B cell (primary cell): ENCODE measurements around the gene TEDC1.

Experiments used
- EZH2 ChIP-seq: IDR thresholded peaks from 2 replicates; pipeline ENCODE4 v1.6.1; 2012; ENCODE audit warnings: borderline replicate concordance, low read depth, mild to moderate bottlenecking, moderate library complexity, low read length; ENCODE audit not compliant: insufficient read depth, poor library complexity, severe bottlenecking
- TF ChIP-seq, protein P1 (sequence below): fragments of 200-600 bp; IDR thresholded peaks from one replicate; pipeline ENCODE4 v1.8.0; 2022; ENCODE audit warnings: antibody characterized with exemption, mild to moderate bottlenecking

- TF ChIP-seq, protein P1, sequence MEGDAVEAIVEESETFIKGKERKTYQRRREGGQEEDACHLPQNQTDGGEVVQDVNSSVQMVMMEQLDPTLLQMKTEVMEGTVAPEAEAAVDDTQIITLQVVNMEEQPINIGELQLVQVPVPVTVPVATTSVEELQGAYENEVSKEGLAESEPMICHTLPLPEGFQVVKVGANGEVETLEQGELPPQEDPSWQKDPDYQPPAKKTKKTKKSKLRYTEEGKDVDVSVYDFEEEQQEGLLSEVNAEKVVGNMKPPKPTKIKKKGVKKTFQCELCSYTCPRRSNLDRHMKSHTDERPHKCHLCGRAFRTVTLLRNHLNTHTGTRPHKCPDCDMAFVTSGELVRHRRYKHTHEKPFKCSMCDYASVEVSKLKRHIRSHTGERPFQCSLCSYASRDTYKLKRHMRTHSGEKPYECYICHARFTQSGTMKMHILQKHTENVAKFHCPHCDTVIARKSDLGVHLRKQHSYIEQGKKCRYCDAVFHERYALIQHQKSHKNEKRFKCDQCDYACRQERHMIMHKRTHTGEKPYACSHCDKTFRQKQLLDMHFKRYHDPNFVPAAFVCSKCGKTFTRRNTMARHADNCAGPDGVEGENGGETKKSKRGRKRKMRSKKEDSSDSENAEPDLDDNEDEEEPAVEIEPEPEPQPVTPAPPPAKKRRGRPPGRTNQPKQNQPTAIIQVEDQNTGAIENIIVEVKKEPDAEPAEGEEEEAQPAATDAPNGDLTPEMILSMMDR = no peak
- peak; percentile 33 for TF ChIP-seq EZH2
These were observed 15.6 kb upstream of the TEDC1 start for GRCh38 chr14:105475269-105476096.
